ENCODE results near the gene CLDN18.

- no peak for TF ChIP-seq POLR2AphosphoS5 (IDR thresholded peaks at IDR 0.05; ENCODE audit: low read depth, low read length)
- no peak for TF ChIP-seq TAF1 (IDR thresholded peaks at IDR 0.05; ENCODE audit: borderline replicate concordance, insufficient read depth, low read length)
- TF ChIP-seq SIN3A (IDR thresholded peaks at IDR 0.05; ENCODE audit: borderline replicate concordance, insufficient read depth, low read length) = no peak
Observed at GRCh38 chr3:137990427-137990826, 19.5 kb upstream of the CLDN18 start.
